HG03565 (cell line): ENCODE data around the gene NSD2.

Experiments
- ATAC-seq: cut with Tn5 transposase; IDR thresholded peaks from one replicate; pipeline ENCODE4 v1.9.1; 2021; ENCODE audit warnings: mild to moderate bottlenecking, moderate library complexity; ENCODE audit not compliant: unreplicated experiment

Gene NSD2

GRCh38 chr4:1967512-1968149, 96.4 kb downstream of the NSD2 start:
- no peak for ATAC-seq

GRCh38 chr4:1968686-1969295, 97.6 kb downstream of the NSD2 start:
- ATAC-seq, result no peak

- ATAC-seq, result no peak
These were observed 98.9 kb downstream of the NSD2 start for GRCh38 chr4:1969928-1970723.

GRCh38 chr4:1970926-1971325, 99.7 kb downstream of the NSD2 start:
- no peak for ATAC-seq

- no peak for ATAC-seq
These were observed 100.4 kb downstream of the NSD2 start for GRCh38 chr4:1971456-1972200.

- no peak for ATAC-seq
These were observed 101.2 kb downstream of the NSD2 start for GRCh38 chr4:1972414-1972813.

GRCh38 chr4:1973218-1973617, 102.0 kb downstream of the NSD2 start:
- ATAC-seq, result no peak

- no peak for ATAC-seq
These were observed 102.5 kb downstream of the NSD2 start for GRCh38 chr4:1973661-1974060.

GRCh38 chr4:1974840-1975239, 103.6 kb downstream of the NSD2 start:
- ATAC-seq, result no peak

- no peak for ATAC-seq
These were observed 104.2 kb downstream of the NSD2 start for GRCh38 chr4:1975391-1975801.

GRCh38 chr4:1975880-1976279, 104.7 kb downstream of the NSD2 start:
- ATAC-seq, result no peak

- ATAC-seq, result no peak
These were observed 105.5 kb downstream of the NSD2 start for GRCh38 chr4:1976416-1977352.

GRCh38 chr4:1978226-1978625, 107.0 kb downstream of the NSD2 start:
- no peak for ATAC-seq

- no peak for ATAC-seq
These were observed 107.7 kb downstream of the NSD2 start for GRCh38 chr4:1978741-1979476.

- ATAC-seq, result no peak
These were observed 108.4 kb downstream of the NSD2 start for GRCh38 chr4:1979477-1980196.

- no peak for ATAC-seq
These were observed 109.4 kb downstream of the NSD2 start for GRCh38 chr4:1980561-1981041.

- ATAC-seq, result no peak
These were observed 110.3 kb downstream of the NSD2 start for GRCh38 chr4:1981251-1982058.
